ENCODE data around the gene DLL3. TPM values are rescaled to one million over a fixed set of nuclear protein-coding genes. Genes with fewer than 3 reads are reported as not detected.

Gene DLL3
- total and polyA plus RNA-seq, 3 experiments from 2014 or later: 0.25 to 1.4 (median 0.92) TPM

DNA sequence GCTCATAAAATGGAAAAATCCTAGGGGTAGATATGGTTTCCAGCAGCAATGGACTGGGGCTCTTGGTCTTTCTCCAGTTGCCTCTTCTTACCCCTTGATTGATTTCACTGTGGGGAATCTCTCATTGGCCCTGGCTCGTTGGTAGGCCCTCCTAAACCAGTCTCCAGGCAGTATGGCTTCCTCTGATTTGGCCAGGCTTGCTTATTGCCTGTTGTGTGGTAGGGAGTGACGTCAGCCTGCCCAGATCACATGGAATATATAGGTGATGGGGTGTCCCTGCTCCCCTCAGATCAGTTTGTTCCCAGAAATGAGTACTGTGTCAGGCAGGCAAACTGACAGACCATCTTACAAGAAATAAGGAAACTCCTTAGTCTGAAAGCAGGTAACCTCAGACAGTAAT lies 10.5 kb downstream of the DLL3 start:
- CTCF ChIA-PET: no interaction called here
- Mint-ChIP-seq H3K27ac (no peak overlapping the region), H3K4me1 (peaks cover 10 to 19% (median 18%) of the 10 kb centered on the region in 3 donors), H3K9me3 (peaks cover 0 to 6% (median 0%) of the 10 kb centered on the region in 5 donors), H3K4me3 (no peak overlapping the region), H3K36me3 (no peaks in the 10 kb centered on the region), H3K27me3 (peaks cover 40 to 63% of the 10 kb centered on the region in 2 donors)
- H3K27me3 ChIP-seq (ENCODE audit: insufficient read depth, low read length, poor library complexity, severe bottlenecking): peaks cover 15% of the 10 kb centered on the region
- peaks cover 8% of the 10 kb centered on the region for H3K4me1 ChIP-seq (ENCODE audit: insufficient read depth, low read length)
- no peak for DNase-seq
- H3K27ac ChIP-seq (ENCODE audit: low read depth, low read length): no peak overlapping the region
- POLR2A ChIA-PET: no interaction called here
- no peaks in the 10 kb centered on the region for H3K9me3 ChIP-seq (ENCODE audit: low read length)
- H3K4me3 ChIP-seq (ENCODE audit: low read length): no peak overlapping the region
- no peaks in the 10 kb centered on the region for H3K36me3 ChIP-seq (ENCODE audit: insufficient read depth, low read length)

DNA sequence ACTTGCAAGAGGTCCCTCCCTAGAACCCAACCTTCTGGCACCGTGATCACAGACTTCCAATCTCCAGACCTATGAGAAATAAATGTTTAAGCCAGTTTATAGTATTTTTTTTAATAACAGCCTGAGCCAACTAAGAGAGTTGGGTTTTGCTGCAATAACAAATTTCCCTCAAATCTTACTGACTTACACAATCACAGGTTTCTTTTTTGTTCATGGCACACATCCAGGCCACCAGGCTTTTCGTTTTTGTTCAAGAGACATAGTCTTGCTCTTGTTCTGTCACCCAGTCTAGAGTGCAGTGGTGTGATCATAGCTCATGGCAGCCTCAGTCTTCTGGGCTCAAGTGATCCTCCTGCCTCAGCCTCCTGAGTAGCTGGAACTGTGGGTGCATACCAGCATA lies 14.2 kb downstream of the DLL3 start:
- Mint-ChIP-seq H3K9me3 (peaks cover 0 to under 1% (median 0%) of the 10 kb centered on the region in 5 donors), H3K27me3 (peaks cover 54 to 65% of the 10 kb centered on the region in 2 donors), H3K27ac (no peak overlapping the region), H3K4me1 (peaks cover 10 to 27% (median 15%) of the 10 kb centered on the region in 3 donors), H3K36me3 (peaks cover 0 to 4% (median 0%) of the 10 kb centered on the region in 3 donors), H3K4me3 (no peak overlapping the region)
- no peak for DNase-seq
- Histone ChIP-seq H3K4me3 (ENCODE audit: low read length) (no peak overlapping the region), H3K27ac (ENCODE audit: low read depth, low read length) (no peak overlapping the region), H3K4me1 (ENCODE audit: insufficient read depth, low read length) (peaks cover 18% of the 10 kb centered on the region), H3K36me3 (ENCODE audit: insufficient read depth, low read length) (no peaks in the 10 kb centered on the region), H3K9me3 (ENCODE audit: low read length) (no peaks in the 10 kb centered on the region), H3K27me3 (ENCODE audit: insufficient read depth, low read length, poor library complexity, severe bottlenecking) (peaks cover 41% of the 10 kb centered on the region)
- ChIA-PET CTCF (interaction anchor here (0.9 kb wide), 1 partner anchor 19 kb away, joined by 3 read pairs; the partner anchor contains the start of gene EID2B), POLR2A (no interaction called here)

DNA sequence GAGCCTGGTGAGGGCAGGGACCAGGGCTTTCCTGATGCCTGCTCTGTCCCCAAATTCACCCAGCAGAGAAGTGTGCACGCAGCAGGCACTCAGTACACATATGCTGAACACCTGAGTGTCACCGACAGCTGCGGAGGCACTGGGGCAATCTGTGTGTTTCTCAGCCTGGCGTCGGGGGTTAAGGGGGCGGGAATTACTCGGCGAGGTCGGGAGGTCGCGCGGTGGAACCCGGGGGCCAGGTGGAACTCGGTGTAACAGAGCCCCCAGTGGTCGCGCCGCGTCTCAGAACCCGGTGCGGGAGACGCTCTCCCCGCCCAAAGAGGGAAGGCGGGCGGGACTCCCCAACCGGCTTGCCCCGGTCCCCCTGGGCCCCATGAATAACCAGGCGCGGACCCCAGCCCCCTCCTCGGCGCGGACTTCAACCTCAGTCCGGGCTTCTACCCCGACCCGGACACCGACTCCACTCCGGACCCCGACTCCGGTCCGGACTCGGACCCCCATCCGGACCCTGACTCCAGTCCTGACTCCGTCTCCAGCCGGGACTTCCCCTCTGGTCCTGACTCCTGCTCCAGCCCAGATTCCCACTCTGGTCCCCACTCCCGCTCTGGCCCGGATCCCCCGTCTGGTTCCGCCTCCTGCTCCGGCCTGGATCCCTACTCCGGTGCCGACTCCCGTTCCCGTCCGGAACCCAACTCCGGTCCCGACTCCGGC lies 16.2 kb downstream of the DLL3 start, which contains the start of gene SELENOV:
SELENOV (plus strand) TSS at position 300 of the 711 bp plus-strand sequence; CDS start at position 374, 74 bp downstream.
- Histone ChIP-seq H3K36me3 (ENCODE audit: insufficient read depth, low read length) (no peaks in the 10 kb centered on the region), H3K27me3 (ENCODE audit: insufficient read depth, low read length, poor library complexity, severe bottlenecking) (peaks cover 41% of the 10 kb centered on the region), H3K9me3 (ENCODE audit: low read length) (no peaks in the 10 kb centered on the region), H3K4me1 (ENCODE audit: insufficient read depth, low read length) (peaks cover 18% of the 10 kb centered on the region), H3K27ac (ENCODE audit: low read depth, low read length) (no peak within 1 kb of the TSS), H3K4me3 (ENCODE audit: low read length) (peak within 1 kb of the TSS; percentile 43)
- H3K4me3 Mint-ChIP-seq: peak within 1 kb of the TSS in 6 of 7 donors; percentile 47 to 90 (median 78)
- DNase-seq: peak in 2 of 5 donors; percentile 35 to 50
- CTCF ChIA-PET: interaction anchor here (1.1 to 3.4 kb wide), 2 partner anchors 12 to 14 kb away, joined by 3 to 9 read pairs; no protein-coding TSS in a partner anchor
- H3K4me1 Mint-ChIP-seq: peaks cover 8 to 25% (median 12%) of the 10 kb centered on the region in 3 donors
- H3K27ac Mint-ChIP-seq: peak within 1 kb of the TSS in 3 of 8 donors; percentile 24 to 52 (median 45)
- H3K36me3 Mint-ChIP-seq: peaks cover 0 to 4% (median 0%) of the 10 kb centered on the region in 3 donors
- POLR2A ChIA-PET: no interaction called here
- peaks cover 54 to 60% of the 10 kb centered on the region in 2 donors for H3K27me3 Mint-ChIP-seq
- no peaks in the 10 kb centered on the region for H3K9me3 Mint-ChIP-seq

DNA sequence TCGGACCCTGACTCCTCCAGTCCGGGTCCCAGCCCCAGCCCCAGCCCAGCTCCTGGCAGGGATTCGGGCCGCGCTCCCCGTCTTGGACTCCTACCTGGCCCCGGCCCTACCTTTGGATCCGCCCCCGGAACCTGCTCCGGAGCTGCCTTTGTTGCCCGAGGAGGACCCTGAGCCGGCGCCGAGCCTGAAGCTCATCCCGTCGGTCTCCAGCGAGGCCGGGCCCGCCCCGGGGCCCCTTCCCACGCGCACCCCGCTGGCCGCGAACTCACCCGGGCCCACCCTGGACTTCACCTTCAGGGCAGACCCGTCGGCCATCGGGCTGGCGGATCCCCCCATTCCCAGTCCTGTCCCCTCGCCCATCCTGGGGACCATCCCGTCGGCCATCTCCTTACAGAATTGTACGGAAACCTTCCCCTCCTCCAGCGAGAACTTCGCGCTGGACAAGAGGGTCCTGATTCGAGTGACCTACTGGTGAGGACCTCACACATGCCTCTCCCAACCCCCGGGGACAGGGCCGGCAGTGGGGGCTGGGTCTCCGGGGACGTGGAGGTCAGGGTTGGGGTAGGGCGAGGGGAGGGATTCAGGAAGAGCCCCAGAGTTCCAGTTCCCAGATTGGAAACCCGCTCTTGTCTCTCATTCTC lies 16.9 kb downstream of the DLL3 start:
- peak overlapping the region; percentile 43 for H3K4me3 ChIP-seq (ENCODE audit: low read length)
- no peak overlapping the region for H3K27ac ChIP-seq (ENCODE audit: low read depth, low read length)
- H3K9me3 Mint-ChIP-seq: no peaks in the 10 kb centered on the region
- ChIA-PET POLR2A (no interaction called here), CTCF (interaction anchor here (3.4 kb wide), 1 partner anchor 13 kb away, joined by 9 read pairs; no protein-coding TSS in a partner anchor)
- peak in 1 of 5 donors; percentile 17 for DNase-seq
- H3K36me3 ChIP-seq (ENCODE audit: insufficient read depth, low read length): no peaks in the 10 kb centered on the region
- H3K36me3 Mint-ChIP-seq: peaks cover 0 to 4% (median 0%) of the 10 kb centered on the region in 3 donors
- H3K27me3 ChIP-seq (ENCODE audit: insufficient read depth, low read length, poor library complexity, severe bottlenecking): peaks cover 41% of the 10 kb centered on the region
- H3K4me1 ChIP-seq (ENCODE audit: insufficient read depth, low read length): peaks cover 18% of the 10 kb centered on the region
- no peaks in the 10 kb centered on the region for H3K9me3 ChIP-seq (ENCODE audit: low read length)
- peaks cover 54 to 56% of the 10 kb centered on the region in 2 donors for H3K27me3 Mint-ChIP-seq
- H3K27ac Mint-ChIP-seq: peak overlapping the region in 1 of 8 donors; percentile 24
- H3K4me3 Mint-ChIP-seq: peak overlapping the region in 6 of 7 donors; percentile 41 to 80 (median 58)
- H3K4me1 Mint-ChIP-seq: peaks cover 8 to 25% (median 12%) of the 10 kb centered on the region in 3 donors

DNA sequence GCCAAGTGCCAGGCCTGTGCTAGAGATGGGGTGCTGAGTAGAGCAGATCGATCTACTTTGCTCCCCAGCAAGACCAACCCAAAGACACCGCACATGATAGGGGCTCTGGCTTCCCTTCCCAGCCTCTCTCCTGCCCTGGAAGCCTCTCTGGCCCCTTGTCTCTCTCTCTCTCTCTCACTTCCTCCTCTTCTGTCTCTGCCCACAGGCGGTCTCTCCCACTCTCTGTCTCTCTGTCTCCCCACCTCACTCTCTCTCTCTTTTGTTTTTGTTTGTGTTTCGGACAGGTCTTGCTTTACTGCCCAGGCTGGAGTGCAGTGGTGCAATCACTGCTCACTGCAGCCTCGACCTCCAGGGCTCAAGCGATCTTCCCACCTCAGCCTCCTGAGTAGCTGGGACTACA lies 17.5 kb downstream of the DLL3 start:
- Histone ChIP-seq H3K27me3 (ENCODE audit: insufficient read depth, low read length, poor library complexity, severe bottlenecking) (peaks cover 41% of the 10 kb centered on the region), H3K36me3 (ENCODE audit: insufficient read depth, low read length) (no peaks in the 10 kb centered on the region), H3K9me3 (ENCODE audit: low read length) (no peaks in the 10 kb centered on the region), H3K4me3 (ENCODE audit: low read length) (no peak overlapping the region), H3K4me1 (ENCODE audit: insufficient read depth, low read length) (peaks cover 18% of the 10 kb centered on the region), H3K27ac (ENCODE audit: low read depth, low read length) (no peak overlapping the region)
- ChIA-PET POLR2A (no interaction called here), CTCF (interaction anchor here (3.4 kb wide), 1 partner anchor 13 kb away, joined by 9 read pairs; no protein-coding TSS in a partner anchor)
- H3K9me3 Mint-ChIP-seq: no peaks in the 10 kb centered on the region
- no peak for DNase-seq
- H3K4me3 Mint-ChIP-seq: peak overlapping the region in 6 of 7 donors; percentile 41 to 72 (median 50)
- peaks cover 8 to 25% (median 12%) of the 10 kb centered on the region in 3 donors for H3K4me1 Mint-ChIP-seq
- H3K27ac Mint-ChIP-seq: peak overlapping the region in 2 of 8 donors; percentile 14 to 27
- peaks cover 54 to 56% of the 10 kb centered on the region in 2 donors for H3K27me3 Mint-ChIP-seq
- peaks cover 0 to 4% (median 0%) of the 10 kb centered on the region in 3 donors for H3K36me3 Mint-ChIP-seq

DNA sequence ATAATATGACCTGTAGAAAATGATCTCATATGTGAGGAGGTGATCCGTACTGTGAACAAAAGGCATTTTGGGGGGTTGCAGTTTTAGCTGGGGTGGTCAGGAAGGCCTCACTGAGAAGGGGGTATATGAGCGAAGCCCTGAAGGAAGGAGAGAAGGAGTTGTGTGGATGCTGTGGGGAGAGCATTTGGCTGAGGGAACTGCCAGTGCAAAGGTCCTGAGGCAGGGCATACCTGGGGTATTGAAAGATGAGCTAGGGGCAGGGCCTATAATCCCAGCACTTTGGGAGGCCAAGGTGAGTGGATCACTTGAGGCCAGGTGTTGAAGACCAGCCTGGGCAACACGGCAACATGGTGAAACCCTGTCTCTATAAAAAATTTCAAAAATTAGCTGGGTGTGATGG lies 18.7 kb downstream of the DLL3 start:
- H3K27me3 Mint-ChIP-seq: peaks cover 51 to 52% of the 10 kb centered on the region in 2 donors
- no peak for DNase-seq
- Histone ChIP-seq H3K4me1 (ENCODE audit: insufficient read depth, low read length) (peaks cover 18% of the 10 kb centered on the region), H3K9me3 (ENCODE audit: low read length) (no peaks in the 10 kb centered on the region), H3K4me3 (ENCODE audit: low read length) (no peak overlapping the region), H3K27ac (ENCODE audit: low read depth, low read length) (no peak overlapping the region), H3K27me3 (ENCODE audit: insufficient read depth, low read length, poor library complexity, severe bottlenecking) (peaks cover 41% of the 10 kb centered on the region), H3K36me3 (ENCODE audit: insufficient read depth, low read length) (no peaks in the 10 kb centered on the region)
- no peak overlapping the region for H3K4me3 Mint-ChIP-seq
- no peaks in the 10 kb centered on the region for H3K9me3 Mint-ChIP-seq
- POLR2A ChIA-PET: no interaction called here
- H3K4me1 Mint-ChIP-seq: peaks cover 8 to 25% (median 12%) of the 10 kb centered on the region in 3 donors
- peaks cover 0 to 4% (median 0%) of the 10 kb centered on the region in 3 donors for H3K36me3 Mint-ChIP-seq
- H3K27ac Mint-ChIP-seq: no peak overlapping the region
- CTCF ChIA-PET: interaction anchor here (1.2 kb wide), 1 partner anchor 16 kb away, joined by 5 read pairs; no protein-coding TSS in a partner anchor

DNA sequence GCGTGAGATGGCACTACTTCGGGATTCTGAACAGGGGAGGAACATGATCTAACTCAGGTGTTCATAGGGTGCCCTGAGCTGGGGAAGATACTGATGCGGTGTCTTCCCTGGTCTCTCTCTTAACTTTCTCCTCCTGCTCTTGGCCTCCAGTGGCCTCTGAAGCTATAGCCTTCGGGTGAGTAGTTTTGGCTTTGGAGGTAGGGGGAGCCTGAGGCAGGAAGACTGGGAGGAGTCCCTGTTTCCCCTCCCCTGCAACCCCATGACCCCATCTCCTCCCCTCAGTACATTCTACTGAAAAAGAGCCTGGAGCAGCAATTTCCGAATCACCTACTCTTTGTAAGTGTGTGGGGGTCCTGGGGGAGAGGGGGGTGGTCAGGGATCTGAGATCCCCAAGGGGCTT lies 19.7 kb downstream of the DLL3 start:
- no peak overlapping the region for H3K4me3 Mint-ChIP-seq
- Histone ChIP-seq H3K4me1 (ENCODE audit: insufficient read depth, low read length) (peaks cover 18% of the 10 kb centered on the region), H3K27ac (ENCODE audit: low read depth, low read length) (no peak overlapping the region), H3K4me3 (ENCODE audit: low read length) (no peak overlapping the region), H3K36me3 (ENCODE audit: insufficient read depth, low read length) (no peaks in the 10 kb centered on the region), H3K9me3 (ENCODE audit: low read length) (no peaks in the 10 kb centered on the region), H3K27me3 (ENCODE audit: insufficient read depth, low read length, poor library complexity, severe bottlenecking) (peaks cover 35% of the 10 kb centered on the region)
- DNase-seq: no peak
- CTCF ChIA-PET: interaction anchor here (1.2 kb wide), 1 partner anchor 15 kb away, joined by 5 read pairs; no protein-coding TSS in a partner anchor
- H3K36me3 Mint-ChIP-seq: peaks cover 0 to 4% (median 0%) of the 10 kb centered on the region in 3 donors
- H3K9me3 Mint-ChIP-seq: no peaks in the 10 kb centered on the region
- peaks cover 45% of the 10 kb centered on the region in 2 donors for H3K27me3 Mint-ChIP-seq
- H3K4me1 Mint-ChIP-seq: peaks cover 8 to 25% (median 12%) of the 10 kb centered on the region in 3 donors
- H3K27ac Mint-ChIP-seq: peak overlapping the region in 2 of 8 donors; percentile 33 to 58
- POLR2A ChIA-PET: no interaction called here

Data from CD8-positive, alpha-beta memory T cell (primary cell).